HG03354 (cell line): ENCODE data around the gene GLIS1.

Experiments
- ATAC-seq: cut with Tn5 transposase; IDR thresholded peaks from one replicate; pipeline ENCODE4 v1.9.1; 2021; ENCODE audit warnings: mild to moderate bottlenecking; ENCODE audit not compliant: unreplicated experiment, poor library complexity, severe bottlenecking

The GLIS1 gene

DNA sequence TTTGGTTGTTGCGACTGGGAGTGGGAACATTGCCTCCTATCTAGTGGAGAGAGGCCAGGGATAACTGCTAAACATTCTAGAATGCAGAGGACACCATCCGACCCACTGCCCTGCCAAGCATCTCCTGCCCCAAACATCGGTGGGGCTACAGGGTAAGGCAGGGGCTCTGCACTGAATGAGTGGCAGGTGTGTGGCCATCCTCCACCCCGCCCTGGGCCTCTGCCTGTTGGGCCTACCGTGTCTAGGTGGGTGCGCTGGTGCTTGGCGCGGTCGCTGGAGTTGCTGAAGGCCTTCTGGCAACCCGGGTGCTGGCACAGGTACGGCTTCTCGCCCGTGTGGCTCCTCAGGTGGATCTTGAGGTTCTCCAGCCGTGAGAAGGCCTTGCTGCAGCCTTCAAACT, 209.4 kb downstream of the GLIS1 start:
- no peak for ATAC-seq

DNA sequence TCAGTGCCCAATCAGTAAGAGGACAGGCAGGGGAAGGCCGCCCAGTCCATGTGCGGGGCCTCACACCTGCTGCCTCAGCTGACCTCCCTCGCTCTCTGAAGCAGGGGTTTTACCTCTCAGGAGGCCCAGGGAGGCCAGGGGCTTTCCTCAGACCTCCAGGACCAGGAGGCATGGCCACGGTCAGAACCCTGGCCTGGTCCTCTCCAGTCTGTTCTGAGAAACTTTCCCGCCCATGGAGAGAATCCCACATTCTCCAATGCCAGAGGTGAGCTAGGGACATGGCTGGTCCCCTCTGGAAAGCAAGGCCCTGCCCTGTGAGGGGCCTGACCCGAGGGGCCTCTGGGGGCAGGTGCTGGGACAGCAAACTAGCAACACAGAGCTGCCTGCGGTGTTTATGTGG, 211.6 kb downstream of the GLIS1 start:
- no peak for ATAC-seq

DNA sequence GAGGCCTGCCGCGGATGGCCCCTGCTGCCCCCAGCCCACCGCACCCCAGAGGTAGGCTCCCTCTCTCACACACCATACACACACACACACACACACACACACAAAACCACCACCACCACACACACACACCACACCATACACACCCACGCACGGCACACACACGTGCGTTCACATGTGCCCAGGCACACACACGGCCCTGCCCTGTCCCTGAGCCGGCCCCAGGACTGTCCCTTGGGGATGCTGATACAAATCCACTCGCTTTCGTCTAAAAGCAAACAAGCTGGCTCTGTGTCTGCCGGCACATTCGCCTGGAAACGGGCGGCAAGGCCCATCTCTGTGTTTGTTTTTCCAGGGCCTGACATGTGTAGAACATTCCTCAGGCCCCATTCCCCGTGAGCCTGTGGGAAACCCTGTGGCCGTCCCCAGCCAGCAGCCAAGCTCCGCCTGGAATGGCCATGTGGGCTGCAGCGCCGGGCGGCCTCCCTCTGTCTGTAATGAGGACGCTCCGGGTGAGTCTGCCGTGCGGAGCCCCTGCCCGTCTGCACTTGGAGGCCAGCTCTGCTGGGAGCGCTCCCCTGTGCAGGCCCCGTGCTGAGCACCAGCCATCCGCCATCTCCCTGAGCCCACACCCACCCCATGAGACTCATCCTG, 212.4 kb downstream of the GLIS1 start:
- no peak for ATAC-seq

DNA sequence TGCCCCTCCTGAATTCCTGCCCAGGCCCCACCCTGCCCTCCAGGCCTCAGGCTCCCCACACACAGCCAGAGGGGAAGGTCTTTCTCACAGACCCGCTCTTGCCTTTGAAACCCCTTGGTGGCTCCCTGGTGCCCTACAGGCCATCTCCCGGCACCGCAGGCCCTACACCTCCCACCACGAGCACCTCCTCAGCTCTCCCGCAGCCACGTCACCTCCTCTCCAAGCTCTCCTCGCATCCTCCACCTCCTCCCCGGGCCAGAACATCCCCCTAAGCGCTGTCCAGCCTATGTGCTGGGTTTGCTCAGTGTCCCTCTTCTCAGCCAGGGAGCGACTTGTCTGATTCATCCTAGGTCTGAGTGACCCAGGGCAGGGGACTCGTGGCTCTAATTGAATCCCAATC, 213.4 kb downstream of the GLIS1 start:
- no peak for ATAC-seq

DNA sequence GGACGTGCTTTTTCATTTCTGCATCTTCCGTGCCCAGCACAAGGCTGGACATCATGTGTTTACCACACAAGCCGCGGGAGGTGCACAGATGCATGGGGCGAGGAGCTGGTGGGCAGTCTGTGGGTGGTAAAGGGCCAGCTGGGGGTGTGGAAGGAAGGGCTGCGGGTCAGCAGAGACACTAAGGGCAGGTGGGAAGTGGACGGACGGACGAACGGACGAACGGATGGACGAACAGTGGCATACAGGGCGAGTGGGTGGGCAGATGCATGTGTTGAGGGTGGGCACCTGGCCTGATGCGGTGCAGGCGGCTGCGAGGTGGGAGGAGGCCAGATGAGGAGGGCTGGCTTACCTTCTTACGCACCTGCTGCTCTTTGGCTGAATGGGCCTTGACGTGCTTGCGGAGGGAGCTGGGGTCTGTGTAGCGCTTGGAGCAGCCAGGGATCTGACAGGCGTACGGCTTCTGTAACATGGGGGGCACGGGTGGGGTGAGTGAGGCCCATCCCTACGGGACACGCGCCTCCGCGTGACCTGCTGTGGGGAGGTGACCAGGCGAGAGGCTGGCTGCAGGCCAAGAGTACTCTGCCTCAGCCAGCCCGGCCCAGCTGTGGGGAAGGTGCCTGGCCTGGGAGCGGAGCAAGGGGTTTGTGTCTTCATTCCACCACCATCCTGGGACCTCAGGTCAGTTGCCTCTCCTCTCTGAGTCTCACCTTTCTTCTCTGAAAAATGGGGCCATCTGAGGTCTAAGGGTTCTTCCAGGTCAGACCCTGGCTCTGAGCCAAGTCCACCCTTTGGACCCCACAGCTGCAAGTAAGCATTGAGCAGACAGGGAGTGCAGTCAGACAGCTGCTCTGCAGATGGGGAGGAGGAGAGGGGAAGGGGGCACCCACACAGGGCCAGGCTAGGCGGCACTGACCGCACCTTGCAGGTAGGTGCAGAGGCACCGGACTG, 214.3 kb downstream of the GLIS1 start:
- no peak for ATAC-seq

DNA sequence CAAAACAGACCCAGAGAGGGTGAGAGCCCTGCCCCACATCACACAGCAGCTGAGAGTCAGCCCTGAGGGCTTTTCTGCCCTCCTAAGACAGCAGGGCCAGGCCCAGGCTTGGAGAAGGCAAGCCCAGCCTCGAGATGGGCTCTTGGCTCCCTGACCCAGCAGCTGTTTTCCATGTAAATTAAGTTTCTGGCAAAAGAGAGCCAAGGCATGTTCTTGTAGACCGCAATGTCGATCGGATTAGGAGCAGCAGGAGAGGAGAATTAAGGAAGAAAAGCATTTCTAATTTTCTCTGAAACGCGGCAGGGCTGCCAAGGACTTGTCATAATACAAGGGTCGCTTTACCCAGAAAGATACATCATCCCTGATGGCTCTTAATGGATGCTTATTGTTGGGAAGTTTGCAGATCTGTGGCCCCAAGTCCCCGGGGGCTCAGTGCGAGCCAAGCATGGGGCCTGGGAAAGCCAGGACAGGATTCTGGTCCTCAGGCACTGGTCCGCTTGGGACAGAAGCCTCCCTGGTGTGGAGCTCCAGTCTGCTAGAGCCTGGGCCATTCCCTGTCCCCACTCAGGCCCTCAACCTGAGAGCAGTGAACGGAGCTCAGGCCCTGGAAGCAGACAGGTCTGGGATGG, 216.9 kb downstream of the GLIS1 start:
- ATAC-seq, result no peak

DNA sequence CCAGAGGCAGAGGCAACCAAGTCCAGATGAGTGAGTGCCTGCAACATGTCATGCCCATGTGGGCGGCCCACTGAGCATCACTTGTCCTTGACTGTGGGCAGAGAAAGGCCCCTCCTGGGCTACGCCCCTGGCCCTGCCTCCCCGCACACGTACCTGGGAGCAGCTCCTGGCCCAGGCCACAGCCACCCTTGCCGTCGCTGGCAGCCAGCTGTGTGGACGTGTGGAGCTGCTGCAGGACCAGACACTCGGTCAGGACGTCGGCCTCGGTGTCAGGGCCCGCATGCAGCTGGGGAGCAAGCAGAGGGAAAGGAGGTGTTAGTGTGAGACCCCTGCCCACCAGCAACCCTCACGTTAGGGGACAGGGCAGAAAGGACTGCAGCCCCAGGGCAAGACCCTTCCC, 218.5 kb downstream of the GLIS1 start:
- no peak for ATAC-seq

DNA sequence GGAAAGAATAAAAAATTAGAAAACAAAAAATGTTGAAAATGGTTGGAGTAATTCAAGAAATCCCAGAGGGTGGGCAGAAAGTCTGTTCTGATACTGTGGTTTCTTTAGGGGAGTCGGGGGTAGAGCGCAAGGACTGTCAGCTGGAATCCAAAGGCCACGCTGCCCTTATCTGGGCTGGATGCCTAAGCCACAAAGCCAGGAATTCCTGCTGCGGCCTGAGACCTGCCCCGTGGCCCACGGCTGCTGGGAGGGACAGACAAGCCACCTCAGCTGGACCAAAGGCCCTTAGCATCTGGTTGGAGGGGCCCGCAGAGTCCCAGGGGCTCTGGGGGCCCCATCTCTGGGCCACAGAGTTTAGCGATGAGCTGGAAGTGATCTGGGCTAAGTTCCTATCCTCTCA, 219.5 kb downstream of the GLIS1 start:
- ATAC-seq, result no peak

DNA sequence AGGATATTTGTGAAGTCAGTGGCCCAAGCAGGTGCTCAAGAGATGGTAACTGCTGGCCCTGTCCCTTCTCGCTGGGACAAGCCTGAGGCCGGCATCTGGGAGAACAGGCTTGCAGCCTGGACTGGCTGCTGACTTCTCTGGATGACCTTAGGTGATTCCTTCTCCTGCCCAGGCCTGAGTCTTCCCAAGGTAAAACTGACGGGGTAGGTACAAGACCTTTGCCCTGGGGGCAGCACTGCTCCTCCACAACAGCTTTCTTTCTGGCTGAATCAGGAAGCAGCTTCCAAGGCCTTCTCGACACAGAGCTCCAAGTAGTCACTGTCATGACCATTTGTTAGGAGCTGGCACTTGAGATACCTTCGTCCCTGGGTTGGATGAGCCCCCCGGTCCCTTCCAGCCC, 220.2 kb downstream of the GLIS1 start:
- no peak for ATAC-seq

DNA sequence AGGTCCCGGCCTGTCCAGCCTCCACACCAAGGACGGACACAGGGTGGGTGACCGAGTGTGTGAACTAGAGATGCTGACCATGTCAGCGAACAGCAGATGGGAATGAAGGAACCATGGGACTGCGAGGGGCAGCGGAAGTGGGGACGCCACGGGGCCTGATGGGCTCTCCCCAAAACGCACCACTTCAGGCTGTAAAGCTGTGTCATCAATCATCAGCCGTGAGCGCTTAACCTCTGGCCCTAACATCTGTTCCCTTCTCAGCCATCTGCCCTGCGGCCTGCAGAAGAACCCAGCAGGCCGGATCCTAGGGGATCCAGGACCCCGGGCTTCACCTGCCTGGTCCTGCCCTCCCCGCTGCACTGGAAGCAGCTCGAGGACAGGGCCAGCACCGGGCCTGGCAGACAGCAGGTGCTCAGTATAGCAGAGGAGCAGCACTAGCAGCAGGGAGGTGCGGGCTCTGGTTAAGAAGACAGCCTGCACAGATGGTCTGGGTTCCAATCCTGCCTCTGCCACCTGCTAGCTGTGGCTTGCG, 221.1 kb downstream of the GLIS1 start:
- no peak for ATAC-seq

DNA sequence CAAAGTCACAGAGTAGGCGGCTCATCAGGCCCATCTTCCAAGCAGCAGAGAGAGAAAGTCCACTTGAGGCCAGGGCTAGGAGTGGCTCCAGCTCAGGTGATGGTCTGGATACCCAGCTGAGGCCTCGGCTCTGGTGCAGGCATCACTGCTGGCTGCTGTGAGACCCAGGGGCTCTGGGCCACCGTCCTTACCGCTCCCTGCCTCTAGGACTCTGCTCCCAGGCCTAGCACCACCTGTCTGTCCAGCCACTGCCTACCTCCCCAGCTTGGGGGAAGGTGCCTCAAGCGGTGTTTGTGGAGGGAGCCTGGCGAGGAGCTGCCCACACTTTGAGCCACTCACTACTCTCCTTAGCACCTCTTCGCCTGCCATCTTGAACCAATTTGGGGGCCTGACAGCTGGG, 221.9 kb downstream of the GLIS1 start:
- ATAC-seq, result no peak

DNA sequence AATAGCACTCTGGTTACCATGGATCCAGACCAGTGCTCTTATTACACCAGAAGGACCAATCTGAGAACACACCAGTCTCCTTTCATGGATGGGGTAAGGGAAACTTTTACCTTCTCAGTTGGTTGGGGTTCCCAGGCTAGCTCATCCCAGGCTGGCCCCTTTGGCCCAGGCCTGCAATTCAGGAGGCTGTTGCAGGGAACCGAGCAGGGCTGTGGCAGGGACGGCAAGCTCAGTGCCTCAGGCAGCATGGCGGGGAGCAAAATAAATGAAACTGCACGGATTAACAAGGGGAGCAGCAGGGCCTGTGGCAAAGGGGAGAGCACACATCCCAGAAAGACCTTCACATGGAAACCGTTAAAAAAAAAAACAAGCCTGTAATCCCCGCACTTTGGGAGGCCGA, 222.8 kb downstream of the GLIS1 start:
- no peak for ATAC-seq

DNA sequence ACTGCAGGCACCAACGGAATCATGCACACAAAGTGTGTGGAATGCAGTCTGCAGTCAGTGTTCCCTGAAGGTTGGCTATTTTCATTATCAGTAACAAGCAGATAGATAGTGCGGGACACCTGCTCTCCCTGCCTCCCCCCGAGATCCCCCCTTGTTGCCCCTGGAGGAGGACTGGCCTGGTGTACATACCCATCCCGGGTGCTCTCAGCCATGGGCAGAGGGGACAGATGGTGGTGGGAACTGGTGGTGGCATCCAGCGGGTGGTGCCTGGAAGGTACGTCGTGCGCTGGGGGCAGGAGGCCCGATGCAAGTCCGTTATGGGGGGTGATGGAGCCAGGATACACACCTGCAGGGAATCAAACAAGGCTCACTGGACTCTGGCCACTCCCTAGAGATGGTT, 224.5 kb downstream of the GLIS1 start:
- ATAC-seq, result no peak

DNA sequence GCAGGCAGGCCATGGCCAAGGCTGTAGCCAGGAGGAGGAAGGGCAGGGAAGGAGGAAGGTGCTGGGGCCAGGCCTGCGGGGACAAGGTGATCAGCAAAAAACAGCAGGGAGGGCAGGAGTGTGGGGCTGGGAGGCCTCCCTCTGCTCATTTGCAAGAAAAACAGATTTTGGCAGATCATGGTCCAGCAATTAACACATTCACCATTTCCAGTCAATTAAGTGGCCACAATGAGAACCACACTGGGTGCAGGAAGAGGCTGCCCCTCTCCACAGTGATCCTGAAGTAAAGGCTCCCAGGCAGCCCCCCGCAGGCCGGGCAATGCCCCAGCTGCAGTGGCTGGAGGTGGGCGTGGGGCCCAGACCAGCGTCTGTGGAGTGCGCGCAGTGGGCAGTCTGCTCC, 225.1 kb downstream of the GLIS1 start:
- ATAC-seq, result no peak

DNA sequence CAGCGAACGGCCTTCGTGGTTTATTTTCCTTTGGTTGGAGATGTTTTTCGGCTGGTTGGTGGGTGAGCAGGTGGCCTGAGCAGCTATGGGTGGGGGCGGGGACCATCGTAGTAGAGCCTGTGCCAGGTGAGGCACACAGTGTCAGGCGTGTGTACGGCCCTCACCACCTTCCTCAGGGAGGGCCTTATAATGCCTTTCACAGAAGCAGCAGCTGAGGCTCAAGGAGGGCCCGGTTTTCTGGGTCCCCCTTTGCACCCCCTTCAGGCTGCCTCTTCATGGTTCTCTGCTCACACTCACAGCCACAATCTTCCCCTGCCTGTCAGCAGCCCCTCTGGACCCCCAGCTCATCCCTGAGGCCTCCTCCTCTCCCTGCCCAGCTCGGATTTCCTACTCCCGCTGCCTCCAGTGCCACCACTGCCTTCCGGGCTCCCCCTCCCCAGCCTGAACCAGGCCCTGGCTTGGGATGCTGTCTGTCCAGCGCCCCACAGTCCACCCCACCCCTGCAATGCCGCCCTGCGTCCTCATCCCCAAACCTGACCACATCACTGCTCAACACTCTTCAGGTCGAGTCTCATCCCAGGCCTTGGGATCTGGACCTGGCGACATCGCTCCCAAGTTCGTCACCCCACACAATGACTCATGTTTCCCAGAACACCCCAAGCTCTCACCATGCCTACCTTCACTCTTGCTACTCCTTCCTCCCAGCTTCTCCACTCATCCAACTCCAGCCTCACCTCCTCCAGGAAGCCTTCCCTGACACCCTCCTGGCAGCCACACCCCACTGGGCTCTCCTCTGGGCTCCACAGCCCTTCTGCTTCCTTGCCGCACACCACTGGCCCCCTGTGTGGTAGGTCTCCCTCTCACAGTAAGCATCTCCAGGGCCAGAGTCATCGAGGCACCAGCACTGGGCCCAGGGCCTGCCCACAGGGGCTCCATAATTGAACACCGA, 225.9 kb downstream of the GLIS1 start:
- ATAC-seq, result no peak

DNA sequence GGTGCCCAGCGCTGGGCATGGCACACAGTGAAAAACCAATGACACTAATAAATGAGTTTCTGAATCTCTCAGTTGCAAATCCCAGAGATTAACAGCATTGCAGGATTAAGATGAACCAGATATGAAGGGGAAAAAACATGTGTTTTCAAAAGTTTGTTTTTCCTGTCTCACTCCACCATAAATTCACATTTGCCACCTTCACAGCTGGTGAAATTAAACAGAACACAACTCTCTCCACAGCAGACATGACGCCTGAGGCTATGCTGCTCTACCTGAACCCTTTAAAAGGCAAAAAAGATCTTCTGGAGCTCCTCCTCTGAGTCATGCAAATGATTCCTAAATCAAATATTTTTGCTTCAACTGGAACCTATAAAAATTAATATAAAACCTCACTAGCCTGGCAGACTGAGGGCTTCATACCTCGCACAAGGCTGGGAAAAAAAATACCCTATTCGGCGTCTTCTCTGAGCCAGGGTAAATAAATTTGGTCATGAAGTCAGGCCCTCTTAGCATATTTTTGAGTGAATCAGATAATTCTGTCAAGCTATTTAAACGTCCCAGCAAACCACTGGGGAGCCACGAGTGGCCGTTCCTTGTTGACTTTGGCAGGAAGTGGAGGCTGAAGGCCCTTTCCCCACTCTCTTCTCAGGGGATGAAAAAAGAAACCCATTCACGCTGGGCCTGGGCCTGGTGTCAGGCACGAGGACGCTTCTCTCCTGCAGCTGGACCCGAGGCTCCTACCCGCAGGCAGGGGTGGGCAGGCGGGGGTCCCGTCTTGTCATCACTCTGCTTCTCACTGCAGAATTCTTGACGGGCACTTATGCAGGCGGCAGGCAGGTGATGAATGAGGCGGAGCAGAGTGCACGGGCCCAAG, 226.8 kb downstream of the GLIS1 start:
- ATAC-seq, result no peak

DNA sequence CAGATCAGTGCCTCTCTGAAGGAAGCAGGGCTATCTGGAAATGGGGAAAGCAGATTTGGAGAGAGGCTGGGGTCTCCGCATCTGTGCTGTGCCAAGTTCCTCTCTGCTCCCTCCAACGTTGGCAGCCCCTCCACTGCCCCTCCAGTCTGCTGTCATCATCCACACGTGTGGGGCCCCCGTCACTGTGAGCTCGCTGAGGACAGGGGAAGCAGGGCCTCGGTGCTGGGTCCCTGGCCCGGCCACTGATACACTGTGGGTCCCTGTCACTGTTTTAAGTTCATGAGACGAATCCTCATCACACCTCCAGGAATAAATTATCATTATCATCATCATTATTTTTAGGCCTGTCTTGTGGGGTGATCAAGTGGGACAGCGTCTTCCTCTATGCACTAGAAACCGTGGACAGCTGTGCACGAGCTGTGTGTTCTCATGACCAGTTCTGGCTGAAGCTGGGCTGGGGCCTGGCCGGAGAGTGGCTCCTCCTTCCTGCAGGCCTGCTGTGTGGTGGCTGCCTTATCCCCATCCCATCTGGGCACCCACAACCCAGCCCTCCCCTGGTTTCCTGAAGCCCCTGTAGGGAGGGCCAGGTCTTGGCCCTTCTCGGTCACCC, 227.5 kb downstream of the GLIS1 start:
- no peak for ATAC-seq

DNA sequence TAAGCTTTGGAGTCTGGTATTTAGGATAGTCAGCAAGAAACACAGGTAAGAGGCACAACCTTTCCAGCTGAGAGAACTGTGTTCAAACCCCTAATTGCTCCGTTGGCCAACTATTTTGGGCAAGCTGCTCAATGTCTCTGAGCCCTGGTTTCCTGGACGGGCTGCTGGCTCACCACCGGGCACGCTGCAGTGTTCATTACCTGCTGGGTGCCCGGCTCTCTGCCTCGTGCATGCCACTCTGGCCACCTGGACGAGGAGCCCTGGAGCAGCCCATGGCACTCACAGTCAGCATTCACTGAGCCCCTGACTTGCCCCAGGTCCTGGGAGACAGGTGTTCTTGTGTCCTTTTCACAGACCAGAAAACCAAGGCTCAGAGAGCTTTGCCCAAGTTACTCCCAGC, 228.7 kb downstream of the GLIS1 start:
- ATAC-seq, result no peak
